Testis (tissue), 2 donors: ENCODE results near the gene TMEM181.

Experiments
- POLR2A ChIP-seq: fragments of 450-650 bp; IDR thresholded peaks from one replicate; pipeline ENCODE4 v1.6.1; 2017; ENCODE audit warnings: antibody characterized with exemption, mild to moderate bottlenecking, moderate library complexity
- TF ChIP-seq, protein P1 (sequence below), 3 experiments: fragments of 450-650 bp in 2 of 3; fragments of 200-600 bp in 1 of 3; sonication (generic) in 1 of 3; IDR thresholded peaks; one replicate each; pipeline ENCODE4 v1.5.1; 2016 to 2019; ENCODE audit warnings: antibody characterized with exemption in 3 of 3, mild to moderate bottlenecking in 2 of 3, moderate library complexity in 1 of 3

DNA sequence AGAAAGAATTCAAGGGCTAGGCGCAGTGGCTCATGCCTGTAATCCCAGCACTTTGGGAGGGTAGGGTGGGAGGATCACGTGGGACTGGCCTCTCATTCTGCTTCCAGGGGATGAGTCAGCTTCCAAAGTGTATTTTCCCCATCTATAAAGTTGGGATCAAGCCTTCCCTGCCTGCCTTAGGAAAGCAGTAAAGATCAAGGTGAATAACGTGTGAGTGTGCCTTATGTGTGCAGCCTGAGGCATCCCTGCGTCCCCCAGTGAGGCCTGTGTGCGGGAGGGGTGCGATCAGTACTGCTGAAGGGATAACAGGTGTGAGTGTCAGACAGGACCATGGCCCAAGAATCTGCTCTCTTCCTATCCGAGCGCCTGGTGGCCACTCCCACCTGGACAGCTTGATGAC is 26.8 kb downstream of the TMEM181 start:
- TF ChIP-seq, protein P1, sequence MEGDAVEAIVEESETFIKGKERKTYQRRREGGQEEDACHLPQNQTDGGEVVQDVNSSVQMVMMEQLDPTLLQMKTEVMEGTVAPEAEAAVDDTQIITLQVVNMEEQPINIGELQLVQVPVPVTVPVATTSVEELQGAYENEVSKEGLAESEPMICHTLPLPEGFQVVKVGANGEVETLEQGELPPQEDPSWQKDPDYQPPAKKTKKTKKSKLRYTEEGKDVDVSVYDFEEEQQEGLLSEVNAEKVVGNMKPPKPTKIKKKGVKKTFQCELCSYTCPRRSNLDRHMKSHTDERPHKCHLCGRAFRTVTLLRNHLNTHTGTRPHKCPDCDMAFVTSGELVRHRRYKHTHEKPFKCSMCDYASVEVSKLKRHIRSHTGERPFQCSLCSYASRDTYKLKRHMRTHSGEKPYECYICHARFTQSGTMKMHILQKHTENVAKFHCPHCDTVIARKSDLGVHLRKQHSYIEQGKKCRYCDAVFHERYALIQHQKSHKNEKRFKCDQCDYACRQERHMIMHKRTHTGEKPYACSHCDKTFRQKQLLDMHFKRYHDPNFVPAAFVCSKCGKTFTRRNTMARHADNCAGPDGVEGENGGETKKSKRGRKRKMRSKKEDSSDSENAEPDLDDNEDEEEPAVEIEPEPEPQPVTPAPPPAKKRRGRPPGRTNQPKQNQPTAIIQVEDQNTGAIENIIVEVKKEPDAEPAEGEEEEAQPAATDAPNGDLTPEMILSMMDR (IDR thresholded peaks at IDR 0.05), result no peak
- TF ChIP-seq POLR2A, result no peak
